ENCODE results near the gene PRKCA. TPM values are rescaled to one million over a fixed set of nuclear protein-coding genes. Genes with fewer than 3 reads are reported as not detected.

The PRKCA gene
- total and polyA plus RNA-seq, 9 of the 15 experiments (the other 6 are each of a cell fraction or from before 2014, with no cell fraction given): 3.2 to 33.0 (median 17.8) TPM

DNA sequence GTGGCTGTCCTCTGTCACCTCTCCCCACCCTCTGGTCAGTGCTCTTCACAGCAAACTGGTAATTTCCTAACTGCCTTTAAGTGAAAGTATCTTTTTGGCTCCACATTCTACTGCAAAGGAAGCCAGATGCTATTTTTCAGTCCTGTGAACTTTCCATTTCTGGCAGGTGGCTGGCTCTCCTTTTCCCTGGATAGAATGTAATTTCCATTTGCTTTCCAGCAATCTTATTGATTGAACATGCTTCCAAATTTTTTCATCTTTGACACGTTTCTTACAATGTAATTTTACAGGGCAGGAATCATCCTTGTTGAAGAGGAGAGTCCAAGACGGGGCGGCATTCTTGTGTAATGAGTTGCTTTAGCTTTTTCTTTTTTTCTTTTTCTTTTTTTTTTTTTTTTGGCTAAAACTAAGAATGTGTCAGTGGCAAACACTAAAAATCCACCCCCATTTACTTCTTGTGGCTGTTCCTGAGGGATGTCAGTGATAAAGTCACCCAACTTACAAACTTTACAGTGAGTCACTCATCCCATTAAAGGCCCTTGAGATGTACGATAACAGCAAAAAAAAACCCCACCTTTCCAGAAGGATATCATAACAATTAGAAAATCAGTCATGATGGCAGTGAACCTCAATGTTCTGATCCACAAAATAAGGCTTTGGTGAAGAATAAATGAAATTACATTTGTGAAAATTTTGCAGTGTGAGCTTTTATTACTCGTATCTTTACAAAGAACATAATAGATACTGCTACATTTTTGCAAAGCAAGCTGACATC is 29.4 kb upstream of the PRKCA start (continued):
- TF ChIP-seq, protein P1, sequence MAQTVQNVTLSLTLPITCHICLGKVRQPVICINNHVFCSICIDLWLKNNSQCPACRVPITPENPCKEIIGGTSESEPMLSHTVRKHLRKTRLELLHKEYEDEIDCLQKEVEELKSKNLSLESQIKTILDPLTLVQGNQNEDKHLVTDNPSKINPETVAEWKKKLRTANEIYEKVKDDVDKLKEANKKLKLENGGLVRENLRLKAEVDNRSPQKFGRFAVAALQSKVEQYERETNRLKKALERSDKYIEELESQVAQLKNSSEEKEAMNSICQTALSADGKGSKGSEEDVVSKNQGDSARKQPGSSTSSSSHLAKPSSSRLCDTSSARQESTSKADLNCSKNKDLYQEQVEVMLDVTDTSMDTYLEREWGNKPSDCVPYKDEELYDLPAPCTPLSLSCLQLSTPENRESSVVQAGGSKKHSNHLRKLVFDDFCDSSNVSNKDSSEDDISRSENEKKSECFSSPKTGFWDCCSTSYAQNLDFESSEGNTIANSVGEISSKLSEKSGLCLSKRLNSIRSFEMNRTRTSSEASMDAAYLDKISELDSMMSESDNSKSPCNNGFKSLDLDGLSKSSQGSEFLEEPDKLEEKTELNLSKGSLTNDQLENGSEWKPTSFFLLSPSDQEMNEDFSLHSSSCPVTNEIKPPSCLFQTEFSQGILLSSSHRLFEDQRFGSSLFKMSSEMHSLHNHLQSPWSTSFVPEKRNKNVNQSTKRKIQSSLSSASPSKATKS (CRISPR knock-in tag; IDR thresholded peaks at IDR 0.05): no peak
- TF ChIP-seq FOXA1 (IDR thresholded peaks at IDR 0.05; ENCODE audit: borderline replicate concordance): no peak
- TF ChIP-seq, protein P2, sequence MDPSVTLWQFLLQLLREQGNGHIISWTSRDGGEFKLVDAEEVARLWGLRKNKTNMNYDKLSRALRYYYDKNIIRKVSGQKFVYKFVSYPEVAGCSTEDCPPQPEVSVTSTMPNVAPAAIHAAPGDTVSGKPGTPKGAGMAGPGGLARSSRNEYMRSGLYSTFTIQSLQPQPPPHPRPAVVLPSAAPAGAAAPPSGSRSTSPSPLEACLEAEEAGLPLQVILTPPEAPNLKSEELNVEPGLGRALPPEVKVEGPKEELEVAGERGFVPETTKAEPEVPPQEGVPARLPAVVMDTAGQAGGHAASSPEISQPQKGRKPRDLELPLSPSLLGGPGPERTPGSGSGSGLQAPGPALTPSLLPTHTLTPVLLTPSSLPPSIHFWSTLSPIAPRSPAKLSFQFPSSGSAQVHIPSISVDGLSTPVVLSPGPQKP (CRISPR knock-in tag; IDR thresholded peaks at IDR 0.05): no peak
- TF ChIP-seq RNF2 (IDR thresholded peaks at IDR 0.05): no peak
- no peak for TF ChIP-seq ID3 (CRISPR knock-in tag; IDR thresholded peaks at IDR 0.05)
- TF ChIP-seq ID3 (tag; IDR thresholded peaks at IDR 0.05): no peak
- TF ChIP-seq SMARCE1 (IDR thresholded peaks at IDR 0.05): peak; percentile 89
- no peak for TF ChIP-seq SMARCA5 (IDR thresholded peaks at IDR 0.05)
- peak; percentile 39 for TF ChIP-seq MEIS2 (IDR thresholded peaks at IDR 0.05; ENCODE audit: partially characterized antibody)
- TF ChIP-seq SIN3B (IDR thresholded peaks at IDR 0.05; ENCODE audit: low read depth): no peak
- TF ChIP-seq MEF2A (IDR thresholded peaks at IDR 0.05; ENCODE audit: control insufficient read depth, low read depth, low read length): no peak
- no peak for TF ChIP-seq DACH1 (IDR thresholded peaks at IDR 0.05; ENCODE audit: partially characterized antibody)
- TF ChIP-seq PKNOX1 (IDR thresholded peaks at IDR 0.05): peak; percentile 74
- no peak for TF ChIP-seq NFYB (IDR thresholded peaks at IDR 0.05; ENCODE audit: extremely low read depth, insufficient read length)
- TF ChIP-seq PCBP2 (IDR thresholded peaks at IDR 0.05; ENCODE audit: low read depth, low read length, poor library complexity, severe bottlenecking): no peak
- TF ChIP-seq HDAC1 (IDR thresholded peaks at IDR 0.05): no peak
- TF ChIP-seq ASH1L (IDR thresholded peaks at IDR 0.05; ENCODE audit: borderline replicate concordance, low read depth, partially characterized antibody): no peak
- TF ChIP-seq ZNF134 (CRISPR knock-in tag; conservative IDR thresholded peaks at IDR 0.05): no peak
- TF ChIP-seq, protein P3, sequence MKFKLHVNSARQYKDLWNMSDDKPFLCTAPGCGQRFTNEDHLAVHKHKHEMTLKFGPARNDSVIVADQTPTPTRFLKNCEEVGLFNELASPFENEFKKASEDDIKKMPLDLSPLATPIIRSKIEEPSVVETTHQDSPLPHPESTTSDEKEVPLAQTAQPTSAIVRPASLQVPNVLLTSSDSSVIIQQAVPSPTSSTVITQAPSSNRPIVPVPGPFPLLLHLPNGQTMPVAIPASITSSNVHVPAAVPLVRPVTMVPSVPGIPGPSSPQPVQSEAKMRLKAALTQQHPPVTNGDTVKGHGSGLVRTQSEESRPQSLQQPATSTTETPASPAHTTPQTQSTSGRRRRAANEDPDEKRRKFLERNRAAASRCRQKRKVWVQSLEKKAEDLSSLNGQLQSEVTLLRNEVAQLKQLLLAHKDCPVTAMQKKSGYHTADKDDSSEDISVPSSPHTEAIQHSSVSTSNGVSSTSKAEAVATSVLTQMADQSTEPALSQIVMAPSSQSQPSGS (CRISPR knock-in tag; IDR thresholded peaks at IDR 0.05): no peak
- no peak for TF ChIP-seq GTF2B (IDR thresholded peaks at IDR 0.05; ENCODE audit: extremely low read depth, insufficient read length)

Data from K562 (cell line).